ENCODE results near the gene PDE11A.
A peak's percentile ranks its signal among the peaks of the same experiment; 100 is the strongest.

Gene PDE11A

GRCh38 chr2:177660742-177661141, 411.8 kb downstream of the PDE11A start:
- DNase-seq: no peak

GRCh38 chr2:177658309-177658708, 414.3 kb downstream of the PDE11A start:
- no peak for DNase-seq

GRCh38 chr2:177651833-177652232, 420.7 kb downstream of the PDE11A start:
- DNase-seq: no peak

- DNase-seq: peak; percentile 45
Measured at GRCh38 chr2:177649568-177650518, 422.7 kb downstream of the PDE11A start.

GRCh38 chr2:177646791-177647190, 425.8 kb downstream of the PDE11A start:
- no peak for DNase-seq

GRCh38 chr2:177646241-177646640, 426.3 kb downstream of the PDE11A start:
- no peak for DNase-seq

- DNase-seq: no peak
Measured at GRCh38 chr2:177641331-177641730, 431.2 kb downstream of the PDE11A start.

- DNase-seq: no peak
Measured at GRCh38 chr2:177640423-177640822, 432.2 kb downstream of the PDE11A start.

- DNase-seq: peak; percentile 84
Measured at GRCh38 chr2:177639262-177639914, 433.2 kb downstream of the PDE11A start.

GRCh38 chr2:177638507-177638906, 434.1 kb downstream of the PDE11A start:
- DNase-seq: no peak

GRCh38 chr2:177636672-177637071, 435.9 kb downstream of the PDE11A start:
- peak; percentile 36 for DNase-seq

- no peak for DNase-seq
Measured at GRCh38 chr2:177635696-177636095, 436.9 kb downstream of the PDE11A start.

GRCh38 chr2:177633910-177634294, 438.7 kb downstream of the PDE11A start:
- no peak for DNase-seq

- DNase-seq: no peak
Measured at GRCh38 chr2:177633111-177633510, 439.5 kb downstream of the PDE11A start.

- DNase-seq: no peak
Measured at GRCh38 chr2:177631680-177632079, 440.9 kb downstream of the PDE11A start.

- DNase-seq: no peak
Measured at GRCh38 chr2:177629357-177630024, 443.1 kb downstream of the PDE11A start.

GRCh38 chr2:177628831-177629230, 443.7 kb downstream of the PDE11A start:
- no peak for DNase-seq

- peak; percentile 23 for DNase-seq
Measured at GRCh38 chr2:177625744-177626650, 446.6 kb downstream of the PDE11A start.

GRCh38 chr2:177622521-177622920, 450.1 kb downstream of the PDE11A start:
- DNase-seq: peak; percentile 69

GRCh38 chr2:177619986-177620385, 452.6 kb downstream of the PDE11A start:
- no peak for DNase-seq

- no peak for DNase-seq
Measured at GRCh38 chr2:177619461-177619860, 453.1 kb downstream of the PDE11A start.
